ENCODE measurements around the gene JMJD8.

Gene JMJD8

GRCh38 chr16:721765-722540 lies 37.8 kb upstream of the JMJD8 start:
- no peak for DNase-seq

- peak; percentile 52 to 62 for DNase-seq
Measured at GRCh38 chr16:720990-721764, 37.0 kb upstream of the JMJD8 start, which contains the start of gene ANTKMT. Gene ANTKMT (plus strand): TSS chr16:721146. CDS start chr16:721275, 129 bp downstream.

GRCh38 chr16:720447-720989 lies 36.4 kb upstream of the JMJD8 start:
- peak in 1 of 2 donors; percentile 23 for DNase-seq

GRCh38 chr16:719815-720446 lies 35.8 kb upstream of the JMJD8 start:
- no peak for DNase-seq

GRCh38 chr16:718922-719321 lies 34.8 kb upstream of the JMJD8 start:
- DNase-seq, result no peak

- no peak for DNase-seq
Measured at GRCh38 chr16:718389-718788, 34.3 kb upstream of the JMJD8 start.

GRCh38 chr16:717450-718245 lies 33.5 kb upstream of the JMJD8 start:
- DNase-seq, result no peak

GRCh38 chr16:716768-717325 lies 32.7 kb upstream of the JMJD8 start:
- DNase-seq, result no peak

- DNase-seq, result no peak
Measured at GRCh38 chr16:716200-716568, 32.0 kb upstream of the JMJD8 start.

GRCh38 chr16:715477-716199 lies 31.5 kb upstream of the JMJD8 start:
- no peak for DNase-seq

- DNase-seq, result peak; percentile 69 to 87
Measured at GRCh38 chr16:714558-715476, 30.7 kb upstream of the JMJD8 start, which contains the start of gene METRN. Gene METRN (plus strand): TSS chr16:715118. CDS start chr16:715290, 172 bp downstream.

- no peak for DNase-seq
Measured at GRCh38 chr16:714079-714478, 29.9 kb upstream of the JMJD8 start.

GRCh38 chr16:712740-713250 lies 28.7 kb upstream of the JMJD8 start:
- DNase-seq, result peak; percentile 43 to 56

- DNase-seq, result peak; percentile 41 to 84
Measured at GRCh38 chr16:711548-712320, 27.6 kb upstream of the JMJD8 start.

- DNase-seq, result no peak
Measured at GRCh38 chr16:711084-711483, 26.9 kb upstream of the JMJD8 start.

- no peak for DNase-seq
Measured at GRCh38 chr16:710500-711075, 26.5 kb upstream of the JMJD8 start.

- DNase-seq, result peak in 1 of 2 donors; percentile 18
Measured at GRCh38 chr16:709566-710499, 25.7 kb upstream of the JMJD8 start.

- no peak for DNase-seq
Measured at GRCh38 chr16:708959-709358, 24.8 kb upstream of the JMJD8 start.
